Uterus (tissue), 2 donors: Measurements from ENCODE around the gene SH3YL1.

Experiments
- CTCF ChIP-seq, 4 experiments: fragments of 200-600 bp in 2 of 4; fragments of 450-650 bp in 2 of 4; sonication (generic) in 2 of 4; IDR thresholded peaks; one replicate each; pipeline ENCODE4 v1.5.1; 2016 to 2019; ENCODE audit warnings: antibody characterized with exemption in 4 of 4, mild to moderate bottlenecking in 2 of 4, moderate library complexity in 1 of 4
- POLR2A ChIP-seq, 2 donors: fragments of 450-650 bp; IDR thresholded peaks; one replicate each; pipeline ENCODE4 v1.6.1; 2016; ENCODE audit warnings: antibody characterized with exemption in 2 of 2, mild to moderate bottlenecking in 1 of 2, moderate library complexity in 1 of 2

- TF ChIP-seq CTCF (IDR thresholded peaks at IDR 0.05) (no peak), POLR2A (IDR thresholded peaks at IDR 0.05) (no peak)
Observed at GRCh38 chr2:216068-216467, 47.8 kb downstream of the SH3YL1 start.
